NCI-H2196 treated with DMSO at 0.1 percent for 48 hours (cell line): ENCODE data around the gene ANKRD23.
"Not testable (repeated sequence)": the region's sequence is repeated elsewhere in the genome, so short reads cannot be mapped to it uniquely, and the experiment has no call there.

Experiments
- DNase-seq: peaks from one replicate; lab custom pipeline; 2025; ENCODE audit not compliant: unreplicated experiment; lab: John Stamatoyannopoulos, UW

Gene ANKRD23

DNA sequence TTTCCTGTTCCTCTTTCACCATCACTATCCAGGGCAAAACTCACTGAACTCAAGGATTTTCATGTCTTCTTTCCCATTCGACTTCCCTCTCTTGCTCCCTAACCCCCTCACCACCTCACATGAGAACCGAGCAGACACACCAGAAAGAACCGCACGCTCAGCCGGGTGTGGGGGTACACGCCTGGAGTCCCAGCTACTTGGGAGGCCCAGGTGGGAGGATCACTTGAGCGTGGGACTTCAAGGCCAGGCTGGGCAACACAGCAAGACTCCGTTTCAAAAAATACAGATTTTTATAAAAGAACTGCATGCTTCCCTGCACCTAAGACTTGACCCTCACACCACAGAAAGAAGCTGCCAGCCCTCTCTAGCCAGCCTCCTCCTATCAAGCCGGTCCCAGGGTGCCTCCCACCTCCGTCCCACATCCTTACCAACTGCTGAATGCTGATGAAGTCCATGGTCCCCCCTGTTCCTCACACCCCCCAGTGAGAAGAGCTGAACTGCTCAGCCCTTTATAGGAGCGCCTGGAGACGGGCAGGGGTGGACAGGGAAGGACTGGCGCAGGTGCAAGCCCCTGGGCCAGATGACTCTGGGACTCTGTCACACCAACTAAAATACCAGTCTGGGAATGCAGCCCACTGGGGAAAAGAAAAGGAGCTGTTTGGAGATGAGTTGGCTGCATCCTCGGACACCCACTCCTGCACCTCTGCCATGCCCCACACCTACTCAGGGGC is at the start of gene ANKRD23:
ANKRD23 (minus strand) TSS at position 484 of the 731 bp plus-strand sequence; CDS start at position 455, 29 bp downstream.
- DNase-seq: no peak

GRCh38 chr2:96891591-96892333 is 47.9 kb upstream of the ANKRD23 start:
- peak; percentile 50 for DNase-seq

- no peak for DNase-seq
Observed at GRCh38 chr2:96890726-96891385, 47.0 kb upstream of the ANKRD23 start.

DNA sequence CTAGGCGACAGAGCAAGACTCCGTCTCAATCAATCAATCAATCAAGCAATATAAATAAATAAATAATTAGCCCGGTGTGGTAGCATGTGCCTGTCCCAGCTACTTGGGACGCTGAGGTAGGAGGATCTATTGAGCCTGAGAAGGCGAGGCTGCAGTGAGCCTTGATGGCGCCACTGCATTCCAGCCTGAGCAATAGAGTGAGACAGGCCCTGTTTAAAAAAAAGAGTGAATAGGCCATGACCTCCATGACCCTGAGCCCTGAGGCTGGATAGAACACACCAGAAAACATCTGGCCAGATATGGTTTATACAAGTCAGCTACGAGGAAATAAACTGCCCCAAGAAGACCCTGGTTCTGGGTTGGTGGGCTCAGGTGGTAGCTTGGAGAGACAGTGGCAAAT is 46.4 kb upstream of the ANKRD23 start:
- DNase-seq: no peak

DNA sequence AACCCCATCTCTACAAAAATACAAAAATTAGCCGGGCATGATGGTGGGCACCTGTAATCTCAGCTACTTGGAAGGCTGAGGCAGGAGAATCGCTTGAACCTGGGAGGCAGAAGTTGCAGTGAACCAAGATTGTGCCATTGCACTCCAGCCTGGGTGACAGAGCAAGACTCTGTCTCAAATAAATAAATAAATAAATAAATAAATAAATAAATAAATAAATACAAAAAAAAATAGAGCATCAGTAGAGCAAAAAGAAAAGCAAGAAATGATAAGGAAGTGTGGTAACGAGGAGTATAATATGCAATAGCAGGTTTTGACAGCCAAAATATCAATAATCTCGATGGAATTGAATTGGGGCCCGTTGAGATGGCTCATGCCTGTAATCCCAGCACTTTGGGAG is 45.7 kb upstream of the ANKRD23 start:
- DNase-seq: not testable (repeated sequence)

- peak; percentile 77 for DNase-seq
Observed at GRCh38 chr2:96888072-96889011, 44.5 kb upstream of the ANKRD23 start.

DNA sequence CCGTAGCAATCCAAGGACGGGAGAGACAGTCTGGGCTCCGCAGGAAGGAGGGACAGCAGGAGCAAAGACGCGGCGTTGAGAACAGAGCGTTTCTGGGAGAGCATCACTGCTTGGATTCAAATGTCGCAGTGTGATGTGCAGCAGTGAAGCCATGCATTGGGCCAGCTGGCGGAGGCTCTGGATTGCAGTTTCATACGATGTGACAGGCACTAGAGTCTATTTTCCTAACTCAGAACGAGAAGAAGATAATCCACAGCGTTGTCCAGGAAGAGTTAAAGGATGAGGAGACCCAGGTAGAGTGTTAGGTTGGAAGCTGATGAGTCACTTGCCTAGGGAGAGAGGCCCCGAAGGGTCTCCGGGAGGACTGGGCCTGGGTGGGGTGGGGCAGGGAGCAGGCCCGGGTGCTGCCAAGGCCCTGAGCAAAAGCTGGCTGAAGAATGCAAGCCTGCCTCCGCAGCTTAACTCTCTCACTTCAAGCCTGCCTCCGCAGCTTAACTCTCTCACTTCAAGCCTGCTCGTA is 43.7 kb upstream of the ANKRD23 start:
- no peak for DNase-seq

DNA sequence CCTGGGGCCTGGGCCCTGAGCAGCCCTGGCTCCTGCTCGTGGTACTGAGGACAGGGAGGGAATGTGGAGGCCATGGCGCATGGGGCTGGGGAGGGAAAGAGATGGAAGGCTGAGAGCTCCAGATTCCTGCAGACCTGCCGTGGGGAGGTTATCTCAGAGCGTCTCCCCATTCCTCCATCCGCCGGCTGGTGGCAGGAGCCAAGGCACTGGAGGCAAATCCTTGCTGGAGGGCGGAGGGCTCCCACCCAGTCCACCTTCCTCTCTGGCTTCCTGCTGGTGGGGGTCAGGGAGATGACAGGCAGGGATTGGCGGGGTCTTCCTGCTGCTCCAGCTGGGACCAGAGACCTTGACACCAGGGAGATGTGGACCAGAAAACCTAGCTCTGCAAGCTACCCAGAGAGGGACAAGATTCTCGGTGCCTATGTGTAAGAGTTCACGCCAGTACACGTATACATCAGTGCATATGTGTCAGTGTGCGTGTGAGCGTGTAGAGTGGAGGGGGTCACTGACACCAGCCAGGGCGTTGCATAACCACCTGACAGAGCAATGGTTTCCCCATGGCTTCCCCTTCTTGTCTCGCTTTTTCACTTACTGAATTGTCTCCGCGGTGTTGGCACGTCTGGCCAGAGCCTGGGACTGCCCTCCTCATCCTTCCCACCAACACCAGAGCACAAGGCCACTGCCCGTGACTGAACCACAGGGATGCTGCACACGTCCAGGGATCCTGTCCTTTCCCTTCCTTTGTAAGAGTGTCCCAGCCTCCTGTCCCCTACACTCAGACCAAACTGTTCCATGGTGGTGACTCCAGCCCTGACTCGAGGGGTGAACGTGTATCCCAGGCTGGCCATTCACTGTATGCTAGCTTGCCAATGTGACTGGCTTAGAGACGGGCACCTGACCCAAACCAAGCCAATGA is 41.9 kb upstream of the ANKRD23 start:
- DNase-seq: no peak

GRCh38 chr2:96884299-96885094 is 40.7 kb upstream of the ANKRD23 start:
- no peak for DNase-seq

DNA sequence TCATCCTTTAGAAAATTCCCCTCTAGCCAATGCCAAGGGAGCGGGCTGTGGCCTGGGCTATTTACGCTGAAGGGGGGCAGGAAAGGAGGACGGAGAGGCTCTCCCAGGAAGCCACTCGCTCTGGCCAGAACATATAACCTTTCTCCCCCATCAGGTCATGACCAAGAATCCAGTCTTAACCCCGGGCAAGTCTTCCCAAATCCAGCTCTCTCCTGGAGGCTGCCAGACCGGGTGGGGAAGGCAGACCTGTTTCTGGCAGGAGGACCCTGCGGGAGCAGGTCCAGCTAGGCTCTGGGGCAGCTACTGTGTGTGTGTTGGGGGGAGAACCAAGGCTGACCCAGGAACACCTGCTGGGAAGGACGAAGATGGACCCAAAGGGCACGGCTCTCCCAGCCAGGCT is 39.5 kb upstream of the ANKRD23 start:
- DNase-seq: no peak

DNA sequence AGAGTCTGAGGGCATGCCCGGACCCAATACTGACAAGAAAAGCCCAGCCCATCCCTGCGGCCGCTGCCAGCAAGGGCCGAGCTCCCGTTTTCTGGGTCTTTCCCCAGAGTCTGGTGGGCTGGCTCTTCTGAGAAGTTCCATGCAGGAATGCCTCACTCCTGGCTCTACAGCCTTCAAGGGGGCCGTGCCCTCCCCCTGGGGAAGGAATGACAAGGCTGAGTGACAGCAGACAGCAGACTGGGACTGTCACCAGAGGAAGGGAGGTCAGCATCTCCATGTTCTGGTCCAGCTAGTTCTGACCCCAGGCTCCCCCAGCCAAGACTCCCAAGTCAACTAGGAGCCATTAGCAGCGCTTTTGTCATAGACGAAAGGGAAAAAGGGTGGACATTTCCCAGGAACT is 39.1 kb upstream of the ANKRD23 start:
- DNase-seq: no peak

- no peak for DNase-seq
Observed at GRCh38 chr2:96882230-96882629, 38.4 kb upstream of the ANKRD23 start.

GRCh38 chr2:96881349-96882195 is 37.8 kb upstream of the ANKRD23 start:
- no peak for DNase-seq

- DNase-seq: no peak
Observed at GRCh38 chr2:96880891-96881273, 37.1 kb upstream of the ANKRD23 start.

GRCh38 chr2:96879545-96880040 is 35.8 kb upstream of the ANKRD23 start:
- no peak for DNase-seq

DNA sequence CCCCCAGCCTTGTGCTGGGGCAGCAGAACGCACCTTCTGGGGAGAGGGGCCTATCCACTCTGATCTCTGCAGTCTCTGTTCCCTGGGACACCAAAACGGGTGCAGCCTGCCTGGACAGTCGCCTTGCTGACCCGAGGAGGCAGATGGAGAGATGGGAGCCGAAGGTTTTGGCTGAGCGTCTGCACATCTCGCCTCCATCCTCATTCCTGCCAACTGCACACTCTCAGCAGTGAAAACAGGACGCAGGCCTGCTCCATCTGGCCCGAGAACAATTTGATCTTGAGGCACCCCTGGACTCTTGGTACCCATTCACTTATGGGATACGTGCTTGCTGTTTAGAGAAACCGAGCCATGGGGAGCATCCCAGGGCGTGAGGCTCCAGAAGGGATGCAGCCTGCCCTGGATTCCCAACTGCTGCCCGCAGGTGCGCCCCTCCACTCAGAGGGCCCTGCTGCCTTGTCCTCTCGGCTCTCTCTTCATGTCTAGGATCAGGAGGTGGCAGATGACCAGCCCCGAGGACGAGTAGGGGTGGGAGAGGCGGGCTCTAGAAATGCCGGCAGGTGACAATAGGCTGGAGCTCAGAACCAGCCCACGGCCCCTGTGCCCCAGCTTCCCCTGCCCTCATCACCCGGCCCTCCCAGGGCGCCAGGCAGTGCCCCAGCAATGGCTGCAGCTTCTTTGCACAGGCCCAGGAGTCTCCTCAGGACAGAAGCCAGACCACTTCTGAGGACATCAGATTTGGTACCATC is 35.1 kb upstream of the ANKRD23 start:
- DNase-seq: no peak

DNA sequence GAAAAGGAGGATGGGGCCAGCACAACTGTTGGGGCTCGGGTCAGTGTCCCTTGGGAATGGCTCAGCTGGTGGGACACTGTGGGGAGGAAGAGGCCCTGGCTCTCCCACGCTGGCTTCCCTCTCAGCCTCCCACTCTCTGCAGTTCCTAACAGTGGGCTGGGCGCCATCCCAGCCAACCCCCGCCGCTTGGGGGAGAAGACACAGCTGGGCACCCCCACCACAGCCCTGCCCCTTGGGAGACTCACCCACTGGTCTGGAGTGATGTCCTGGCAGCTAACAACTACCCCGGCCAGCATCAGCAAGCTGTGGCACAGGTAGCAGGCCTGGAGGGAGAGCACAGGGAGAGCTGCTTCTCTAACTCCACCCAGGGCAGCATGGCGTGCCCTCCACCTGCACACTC is 34.4 kb upstream of the ANKRD23 start:
- DNase-seq: no peak
